Subcutaneous adipose tissue (tissue), 4 donors: Measurements from ENCODE around the gene SLC6A20. TPM values are rescaled to one million over a fixed set of nuclear protein-coding genes. Genes with fewer than 3 reads are reported as not detected.

Experiments
- CTCF ChIP-seq: fragments of 450-650 bp; IDR thresholded peaks from one replicate; pipeline ENCODE4 v1.5.1; 2016; ENCODE audit warnings: low read depth, mild to moderate bottlenecking, control low read depth, antibody characterized with exemption, moderate library complexity
- total RNA-seq, 4 donors: library from RNA; depleted of rRNA; stranded (reverse); fragments of >200 nt; gene quantifications; one replicate each; pipeline ENCODE4 v1.1.0, GENCODE V29; 2016

SLC6A20 gene
- total RNA-seq, 4 donors from 2014 or later: 0.22 TPM; not detected in 3

GRCh38 chr3:45785605-45786150 is 10.7 kb downstream of the SLC6A20 start:
- no peak for TF ChIP-seq CTCF

DNA sequence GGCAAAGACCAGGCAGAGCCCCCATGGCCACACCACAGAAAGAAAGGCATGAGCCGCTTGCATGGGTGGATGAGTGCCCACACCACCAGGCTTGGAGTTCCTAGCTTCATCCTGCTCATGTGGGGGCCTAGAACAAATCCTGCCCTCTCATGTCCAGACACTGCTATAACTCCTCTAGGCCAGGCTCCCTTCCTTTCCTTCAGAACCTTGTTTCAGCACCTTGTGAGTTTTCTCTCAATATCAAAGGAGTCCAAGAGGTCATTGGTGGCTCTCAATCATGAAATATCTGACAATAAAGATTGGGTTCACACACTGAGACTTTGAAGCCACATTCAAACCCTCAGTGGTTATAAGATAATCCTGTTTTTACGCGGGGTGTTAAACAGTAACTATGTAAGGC is 12.7 kb downstream of the SLC6A20 start:
- no peak for TF ChIP-seq CTCF

- TF ChIP-seq CTCF: no peak
Observed at GRCh38 chr3:45782381-45782780, 14.0 kb downstream of the SLC6A20 start.

- no peak for TF ChIP-seq CTCF
Observed at GRCh38 chr3:45781841-45782240, 14.5 kb downstream of the SLC6A20 start.

- TF ChIP-seq CTCF: no peak
Observed at GRCh38 chr3:45781271-45781670, 15.1 kb downstream of the SLC6A20 start.

- no peak for TF ChIP-seq CTCF
Observed at GRCh38 chr3:45779746-45780735, 16.3 kb downstream of the SLC6A20 start.

GRCh38 chr3:45778761-45779201 is 17.6 kb downstream of the SLC6A20 start:
- no peak for TF ChIP-seq CTCF
